ENCODE data around the gene SCRT2.

DNA sequence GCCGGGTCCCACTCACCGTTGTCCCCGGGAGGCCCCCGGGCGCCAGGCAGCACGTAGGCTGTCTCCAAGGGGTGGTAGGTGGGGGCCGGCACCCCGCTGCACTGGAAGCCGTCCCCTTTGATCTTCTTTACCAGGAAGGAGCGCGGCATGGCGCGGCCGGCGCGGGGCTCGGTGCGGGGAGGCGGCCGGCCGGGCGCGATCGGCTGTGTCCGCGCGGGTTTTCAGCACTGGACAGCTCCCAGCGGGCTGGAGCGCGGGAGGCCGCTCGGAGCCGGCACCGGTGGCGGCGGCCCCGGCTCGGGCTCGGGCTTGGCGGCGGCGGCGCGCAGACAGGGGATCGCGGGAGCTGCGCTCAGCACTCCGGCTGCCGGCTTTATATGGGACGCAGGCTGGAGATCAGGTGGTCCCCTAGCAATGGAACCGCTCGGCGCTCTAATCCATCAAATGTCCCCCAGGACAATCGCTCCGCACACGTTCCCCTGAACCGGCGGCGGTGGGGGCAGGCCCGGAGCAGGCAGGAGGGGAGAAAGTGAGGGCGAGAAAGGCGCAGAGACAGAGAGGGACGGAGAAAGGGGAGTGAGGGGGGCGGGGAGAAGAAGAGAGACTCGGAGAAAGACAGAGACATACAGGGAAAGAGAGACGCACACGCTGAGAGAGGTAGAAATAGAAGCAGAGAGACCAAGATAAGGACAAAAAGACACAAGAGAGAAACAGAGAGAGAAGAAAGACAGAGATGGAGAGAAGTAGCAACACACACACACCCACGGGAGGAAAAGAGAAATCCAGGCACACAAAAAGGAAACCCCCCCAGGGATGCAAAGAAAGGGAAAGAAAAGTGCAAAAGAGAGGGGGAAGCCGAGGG, at the start of gene SCRT2:
- TF ChIP-seq, protein P1, sequence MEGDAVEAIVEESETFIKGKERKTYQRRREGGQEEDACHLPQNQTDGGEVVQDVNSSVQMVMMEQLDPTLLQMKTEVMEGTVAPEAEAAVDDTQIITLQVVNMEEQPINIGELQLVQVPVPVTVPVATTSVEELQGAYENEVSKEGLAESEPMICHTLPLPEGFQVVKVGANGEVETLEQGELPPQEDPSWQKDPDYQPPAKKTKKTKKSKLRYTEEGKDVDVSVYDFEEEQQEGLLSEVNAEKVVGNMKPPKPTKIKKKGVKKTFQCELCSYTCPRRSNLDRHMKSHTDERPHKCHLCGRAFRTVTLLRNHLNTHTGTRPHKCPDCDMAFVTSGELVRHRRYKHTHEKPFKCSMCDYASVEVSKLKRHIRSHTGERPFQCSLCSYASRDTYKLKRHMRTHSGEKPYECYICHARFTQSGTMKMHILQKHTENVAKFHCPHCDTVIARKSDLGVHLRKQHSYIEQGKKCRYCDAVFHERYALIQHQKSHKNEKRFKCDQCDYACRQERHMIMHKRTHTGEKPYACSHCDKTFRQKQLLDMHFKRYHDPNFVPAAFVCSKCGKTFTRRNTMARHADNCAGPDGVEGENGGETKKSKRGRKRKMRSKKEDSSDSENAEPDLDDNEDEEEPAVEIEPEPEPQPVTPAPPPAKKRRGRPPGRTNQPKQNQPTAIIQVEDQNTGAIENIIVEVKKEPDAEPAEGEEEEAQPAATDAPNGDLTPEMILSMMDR (IDR thresholded peaks at IDR 0.05; ENCODE audit: insufficient read depth, low read depth, low read length), result no peak
- peak; percentile 15 for TF ChIP-seq EZH2 (IDR thresholded peaks at IDR 0.05; ENCODE audit: insufficient read depth, low read length)

All from astrocyte (in vitro differentiated cells and primary cell).